ENCODE results near the gene SRGAP1.

- TF ChIP-seq EZH2 (IDR thresholded peaks at IDR 0.05) = no peak
- no peak for TF ChIP-seq CTCF (IDR thresholded peaks at IDR 0.05)
These were observed 359.3 kb downstream of the SRGAP1 start for GRCh38 chr12:64203775-64204174.
